Measurements from ENCODE around the gene ECHS1.

Gene ECHS1

DNA sequence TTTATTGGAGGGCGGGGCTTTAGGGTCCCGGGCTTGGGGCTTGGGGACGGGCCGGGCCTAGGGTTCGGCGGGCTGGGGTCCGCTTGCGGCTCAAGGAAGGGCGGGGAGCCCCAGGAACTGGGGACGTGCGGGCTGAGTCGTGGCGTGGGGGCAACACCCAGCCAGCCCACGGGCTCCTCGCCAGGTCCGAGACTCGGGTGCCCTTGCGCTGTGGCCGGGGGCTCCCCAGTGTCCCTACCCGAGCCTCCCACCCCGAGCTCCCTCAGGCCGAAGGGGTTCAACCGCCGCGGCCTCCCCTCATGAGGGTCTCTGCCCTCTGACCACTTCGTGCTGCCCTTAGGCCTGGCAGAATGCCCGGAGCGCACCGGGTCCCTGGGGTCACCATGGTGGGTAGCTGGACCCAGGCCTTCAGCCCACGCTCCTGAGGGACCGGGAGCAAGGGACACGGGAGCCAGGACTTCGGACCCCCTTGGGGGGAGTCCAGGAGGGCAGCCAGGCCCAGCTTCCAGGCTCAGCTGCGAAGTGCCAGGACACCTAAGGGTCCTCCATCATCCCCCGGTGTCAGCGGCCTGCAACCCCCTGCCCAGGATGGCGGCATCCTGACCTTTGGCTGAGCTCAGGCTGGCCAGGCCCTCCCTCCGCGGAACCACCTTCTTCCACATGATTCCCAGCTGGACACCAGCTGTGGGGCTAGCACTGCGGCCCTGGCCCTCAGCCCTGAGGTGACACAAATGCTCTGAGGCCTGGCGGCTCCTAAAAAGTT is 14.8 kb downstream of the ECHS1 start:
- DNase-seq (ENCODE audit: low read depth in 2 of 2) = no peak

DNA sequence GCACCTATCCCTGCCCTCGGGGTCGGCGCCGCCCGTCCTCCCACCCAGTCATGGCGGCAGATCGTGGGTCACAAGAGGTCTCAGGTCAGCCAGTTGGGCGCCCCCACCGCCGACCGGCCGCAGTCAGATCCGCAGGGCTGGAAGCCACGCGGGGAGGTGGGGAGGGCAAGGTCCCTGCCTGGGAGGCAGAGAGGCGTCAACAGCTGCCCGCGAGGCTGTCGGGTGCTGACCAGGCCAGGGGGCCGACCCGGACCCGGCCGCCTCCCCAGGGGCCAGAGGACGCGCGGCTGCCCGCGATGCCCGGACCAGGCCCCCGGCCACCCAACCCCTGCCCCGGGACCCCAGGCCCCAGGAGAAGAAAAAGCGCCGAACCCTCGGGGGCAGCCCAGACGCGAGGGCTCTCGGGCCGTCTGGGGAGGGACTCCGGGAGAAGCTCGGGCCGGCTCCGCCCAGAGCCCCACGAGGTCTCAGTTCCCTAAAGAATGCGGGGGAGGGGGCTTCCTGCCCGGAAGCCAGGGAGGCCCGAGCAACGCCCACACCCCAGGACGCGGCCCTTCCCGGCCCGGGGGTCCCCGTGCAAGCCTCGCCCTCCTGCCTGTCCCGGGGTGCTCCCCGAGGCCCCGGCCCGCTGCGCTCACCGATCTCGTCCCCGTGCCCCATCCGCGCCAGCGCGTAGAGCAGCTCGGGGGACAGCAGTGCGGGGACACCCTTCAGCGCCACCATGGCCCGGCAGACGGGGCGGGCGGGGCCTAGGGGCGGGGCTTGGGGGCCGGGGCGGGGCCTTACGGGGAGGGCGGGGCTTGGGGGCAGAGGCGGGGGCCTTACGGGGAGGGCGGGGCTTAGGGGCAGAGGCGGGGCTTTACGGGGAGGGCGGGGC is 15.6 kb downstream of the ECHS1 start, which contains the start of gene FUOM:
TSS of gene FUOM (minus strand) at position 735 of the 877 bp plus-strand sequence. CDS start at position 723, 12 bp downstream.
- peak; percentile 30 to 49 for DNase-seq (ENCODE audit: low read depth in 2 of 2)

DNA sequence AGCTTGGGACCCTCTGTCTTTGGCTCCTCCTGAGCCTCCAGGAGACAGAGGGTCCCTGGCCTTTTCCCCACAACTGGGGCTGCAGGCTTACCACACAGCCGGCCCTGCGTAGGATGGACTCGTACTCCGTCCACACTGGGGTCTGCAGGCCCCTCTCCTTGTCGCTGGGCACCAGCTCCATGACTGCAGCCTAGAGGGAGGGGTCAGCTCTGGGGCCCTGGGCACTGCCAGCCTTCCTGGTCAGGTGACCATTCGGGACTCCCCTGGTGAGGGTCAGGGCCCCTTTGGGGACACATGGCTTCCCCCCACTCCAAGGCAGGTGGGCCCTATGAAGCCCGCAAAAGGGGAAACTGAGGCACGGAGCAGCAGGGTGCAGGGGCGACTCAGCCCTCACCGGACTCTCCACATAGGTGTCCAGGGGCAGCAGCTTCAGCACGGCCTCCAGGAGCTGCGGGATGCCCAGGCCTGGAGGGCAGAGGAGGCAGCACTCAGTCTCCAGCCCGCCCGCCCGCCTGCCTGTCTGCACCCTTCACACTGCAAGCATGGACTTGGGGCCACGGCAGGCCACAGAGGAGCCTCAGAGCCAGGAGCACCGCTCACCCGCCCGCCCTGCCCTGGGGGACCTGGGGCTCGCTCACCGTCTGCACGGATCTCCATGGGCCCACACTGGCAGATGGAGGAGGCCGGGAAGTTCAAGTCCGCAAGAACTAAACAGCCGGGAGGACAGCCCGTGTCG is 16.4 kb downstream of the ECHS1 start:
- DNase-seq (ENCODE audit: low read depth in 2 of 2) = no peak

DNA sequence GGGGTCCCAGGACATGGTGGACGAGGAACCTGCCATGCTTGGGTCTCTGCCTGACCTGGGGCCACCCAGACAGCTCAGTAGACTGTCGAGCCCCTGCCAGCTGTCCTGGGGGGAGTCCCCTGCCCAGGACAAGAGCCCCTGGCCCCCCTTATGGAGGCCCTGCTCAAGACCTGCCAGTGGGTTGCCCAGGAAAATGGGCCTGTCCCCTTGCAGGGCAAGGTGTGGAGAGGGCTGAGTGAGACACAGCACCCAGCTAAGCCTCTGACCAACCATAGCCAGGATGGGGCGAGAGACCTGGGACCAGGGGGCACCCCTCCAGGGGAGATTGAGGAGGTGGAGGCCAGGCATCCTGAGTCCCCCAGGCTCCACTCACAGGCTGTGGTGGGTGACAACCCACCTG is 17.2 kb downstream of the ECHS1 start:
- DNase-seq (ENCODE audit: low read depth in 2 of 2) = no peak

DNA sequence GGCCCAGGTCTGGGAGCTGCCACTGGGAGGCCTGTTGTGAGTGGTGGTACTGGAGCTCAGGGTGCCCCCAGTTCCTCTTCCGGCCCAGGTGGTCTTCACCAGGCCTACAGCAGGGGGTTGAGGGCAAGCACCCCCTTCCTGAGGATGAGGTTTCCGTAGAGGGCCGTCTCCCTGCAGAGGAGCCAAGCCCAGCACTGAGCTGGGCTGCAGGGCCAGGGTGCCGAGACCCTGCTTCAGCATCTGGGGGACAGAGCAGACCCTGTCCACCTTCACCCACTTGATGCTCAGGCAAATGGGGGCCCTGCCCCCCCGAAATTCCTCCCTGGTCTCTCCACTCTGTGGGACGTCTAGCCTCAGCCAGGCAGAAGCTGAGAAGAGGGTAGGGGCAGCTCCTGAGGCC is 17.9 kb downstream of the ECHS1 start:
- no peak for DNase-seq (ENCODE audit: low read depth in 2 of 2)

DNA sequence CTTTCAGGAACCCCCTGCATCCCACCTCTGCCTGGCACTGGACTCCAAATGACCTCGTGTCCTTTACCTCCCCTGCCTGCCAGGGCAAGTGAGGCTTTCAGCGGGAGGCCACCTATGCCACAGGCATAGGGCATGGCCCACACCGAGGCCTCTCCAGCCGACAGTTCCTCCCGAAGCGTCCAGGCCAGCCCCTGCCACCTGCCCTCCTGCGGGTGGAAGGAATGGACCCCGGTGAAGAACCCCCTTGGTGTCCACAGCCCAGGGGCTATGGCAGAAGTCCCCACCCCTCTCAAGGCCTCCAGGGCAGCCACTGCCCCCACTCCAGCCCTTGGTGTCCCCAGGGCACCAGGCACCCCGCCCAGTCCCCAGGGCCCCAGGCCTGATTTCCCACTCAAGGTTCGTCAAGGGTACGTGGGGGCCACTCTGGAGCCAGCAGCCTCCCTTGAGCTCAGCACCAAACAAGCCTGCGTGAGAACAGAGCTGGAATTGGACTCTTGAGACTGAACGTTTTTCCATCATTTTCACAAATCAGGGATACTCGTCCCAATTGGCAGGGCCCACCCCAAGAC is 18.4 kb downstream of the ECHS1 start:
- no peak for DNase-seq (ENCODE audit: low read depth in 2 of 2)

DNA sequence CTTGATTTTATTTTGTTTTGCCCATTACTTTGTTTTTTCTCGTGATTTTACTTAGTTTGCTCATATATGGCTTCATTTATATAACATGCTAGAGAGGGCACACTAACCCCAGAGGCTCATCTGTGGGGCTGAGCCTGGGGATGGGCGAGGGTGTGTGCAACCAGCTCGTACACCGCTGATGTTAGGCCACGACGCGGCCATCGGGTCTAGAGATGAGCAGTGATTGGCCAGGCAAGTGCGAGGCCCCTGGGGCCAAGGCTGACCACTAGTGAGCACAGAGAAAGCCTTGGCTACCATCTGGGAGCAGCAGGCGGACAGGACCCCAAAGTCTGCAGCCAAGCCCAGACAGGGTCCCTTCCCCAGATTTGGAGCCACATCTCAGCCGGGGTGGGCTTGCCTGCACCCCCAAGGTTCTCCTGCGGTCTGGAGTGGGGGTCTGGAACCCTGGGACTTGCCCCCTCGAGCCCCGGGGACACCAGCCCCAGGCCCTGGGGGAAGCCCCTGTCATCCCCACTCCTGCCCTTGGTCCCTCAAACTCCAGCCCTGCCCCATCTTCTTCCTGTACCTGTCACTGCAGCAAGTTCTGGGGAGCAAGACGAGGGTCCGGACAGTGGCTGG is 19.1 kb downstream of the ECHS1 start:
- DNase-seq (ENCODE audit: low read depth in 2 of 2) = no peak

DNA sequence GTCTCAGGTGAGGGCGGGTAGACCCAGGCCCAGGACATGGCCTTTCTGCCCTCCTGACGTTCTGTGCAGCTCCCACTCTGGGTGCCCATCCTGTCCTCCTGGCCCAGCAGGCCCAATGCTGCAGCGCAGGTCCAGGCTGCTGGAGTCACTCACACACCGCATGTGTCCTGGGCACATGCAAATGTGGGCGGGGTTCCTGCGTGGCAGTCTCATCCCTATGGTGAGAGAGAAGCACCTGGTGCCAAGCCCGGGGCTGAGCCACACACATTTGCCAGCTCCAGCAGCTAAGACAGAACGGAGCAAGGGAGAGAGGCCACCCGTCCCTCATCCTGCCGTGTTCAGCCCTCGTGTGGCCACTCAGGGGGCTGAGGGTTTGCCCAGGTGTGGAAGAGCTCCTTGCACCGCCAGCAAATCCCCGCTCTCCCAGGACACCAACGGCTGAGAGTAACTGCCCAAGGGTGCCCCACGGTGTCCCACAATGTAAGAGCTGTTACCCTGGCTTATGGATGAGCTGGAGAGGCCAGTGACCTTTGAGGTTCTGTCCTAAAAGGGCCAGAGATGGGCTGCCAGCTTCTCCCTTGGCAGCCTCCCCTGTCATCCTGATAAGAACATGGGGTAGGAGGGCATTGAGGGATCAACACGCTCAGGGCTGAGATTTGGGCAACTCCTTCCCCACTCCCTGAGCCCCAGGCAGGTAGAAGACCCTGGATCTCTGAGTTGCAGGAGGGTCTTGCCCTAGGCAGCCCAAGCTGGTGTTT is 19.8 kb downstream of the ECHS1 start:
- no peak for DNase-seq (ENCODE audit: low read depth in 2 of 2)

DNA sequence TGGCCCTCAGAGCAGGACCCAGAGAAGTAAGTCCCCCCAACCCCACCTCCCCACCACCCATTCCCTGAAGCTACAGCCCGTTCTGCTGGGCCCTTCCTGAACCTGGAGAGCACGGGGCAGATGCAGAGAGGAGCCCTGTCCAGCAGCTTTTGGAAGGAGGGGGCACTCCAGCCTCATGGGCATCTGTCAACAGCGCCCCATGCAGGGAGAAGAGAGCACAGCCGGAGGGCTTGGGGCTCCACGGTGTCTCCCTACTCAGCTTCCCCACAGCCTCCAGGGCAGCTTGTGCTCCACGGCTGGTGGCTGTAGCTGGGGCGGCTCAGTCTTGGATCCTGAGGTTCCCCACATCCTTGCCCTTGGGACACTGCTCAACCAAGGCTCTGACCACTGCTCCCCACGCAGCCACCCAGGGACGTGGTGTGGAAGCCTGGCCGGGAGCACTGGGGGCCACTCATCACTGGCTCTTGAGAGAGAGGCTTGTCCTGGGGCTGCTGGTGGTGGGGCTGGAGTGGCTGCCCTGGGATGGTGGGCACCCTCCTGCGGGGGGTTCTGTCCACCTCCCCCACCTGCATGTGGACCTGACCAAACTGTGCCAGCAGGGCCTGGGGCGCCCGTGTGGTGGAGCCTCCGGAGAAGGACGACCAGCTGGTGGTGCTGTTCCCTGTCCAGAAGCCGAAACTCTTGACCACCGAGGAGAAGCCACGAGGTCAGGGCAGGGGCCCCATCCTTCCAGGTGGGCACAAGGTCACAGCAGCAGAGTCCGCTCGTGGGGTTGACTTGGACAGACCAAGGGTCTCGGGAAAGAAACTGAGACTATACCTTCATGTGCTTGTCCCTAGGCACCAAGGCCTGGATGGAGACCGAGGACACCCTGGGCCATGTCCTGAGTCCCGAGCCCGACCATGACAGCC is 21.5 kb downstream of the ECHS1 start:
- DNase-seq (ENCODE audit: low read depth in 2 of 2) = no peak

DNA sequence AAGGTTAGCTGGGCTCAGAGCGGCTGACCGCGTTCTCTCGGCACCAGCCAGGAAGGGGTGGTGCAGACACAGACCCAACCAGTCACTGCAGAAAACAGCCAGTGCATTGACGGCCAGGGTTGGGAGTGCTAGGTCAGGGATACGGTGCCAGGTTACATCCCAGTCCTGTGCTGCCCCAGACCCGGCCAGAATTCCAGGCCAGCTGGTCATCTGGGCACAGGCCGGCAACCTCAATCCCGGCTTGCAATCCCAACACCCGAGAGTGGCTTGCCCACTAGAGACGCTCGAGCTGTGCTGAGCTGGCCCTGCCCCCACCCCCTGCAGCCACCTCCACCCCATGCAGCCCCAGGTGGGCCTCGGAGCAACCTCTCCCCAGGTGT is 22.2 kb downstream of the ECHS1 start:
- no peak for DNase-seq (ENCODE audit: low read depth in 2 of 2)

DNA sequence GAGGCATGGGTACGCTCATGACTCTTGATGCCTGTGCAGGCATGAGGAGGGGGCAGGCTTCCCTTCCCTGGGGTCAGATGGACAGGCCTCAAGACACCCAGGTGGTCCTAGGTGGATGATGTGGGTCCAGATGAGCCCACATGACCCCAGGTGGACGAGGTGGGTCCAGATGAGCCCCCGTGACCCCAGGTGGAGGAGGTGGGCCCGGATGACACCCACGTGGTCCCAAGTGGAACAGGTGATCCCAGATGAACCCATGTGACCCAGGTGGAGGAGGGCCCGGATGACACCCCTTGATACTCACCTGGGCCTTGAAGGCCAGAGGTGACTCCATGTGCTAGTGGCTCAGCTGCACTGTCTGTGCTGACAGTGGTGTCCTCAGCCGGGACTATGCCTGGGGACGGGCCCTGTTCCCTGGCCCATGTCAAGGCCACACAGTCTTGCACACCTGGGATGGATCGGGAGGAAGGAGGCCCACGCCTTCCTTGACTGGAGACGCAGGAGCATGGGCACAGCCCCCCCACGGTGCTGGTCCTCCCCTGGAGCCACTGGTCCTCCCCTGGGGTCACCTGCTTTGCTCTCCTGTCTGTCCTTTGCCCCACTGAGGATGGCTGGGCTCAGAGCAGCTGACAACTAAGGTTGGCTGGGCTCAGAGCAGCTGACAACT is 22.7 kb downstream of the ECHS1 start:
- no peak for DNase-seq (ENCODE audit: low read depth in 2 of 2)

DNA sequence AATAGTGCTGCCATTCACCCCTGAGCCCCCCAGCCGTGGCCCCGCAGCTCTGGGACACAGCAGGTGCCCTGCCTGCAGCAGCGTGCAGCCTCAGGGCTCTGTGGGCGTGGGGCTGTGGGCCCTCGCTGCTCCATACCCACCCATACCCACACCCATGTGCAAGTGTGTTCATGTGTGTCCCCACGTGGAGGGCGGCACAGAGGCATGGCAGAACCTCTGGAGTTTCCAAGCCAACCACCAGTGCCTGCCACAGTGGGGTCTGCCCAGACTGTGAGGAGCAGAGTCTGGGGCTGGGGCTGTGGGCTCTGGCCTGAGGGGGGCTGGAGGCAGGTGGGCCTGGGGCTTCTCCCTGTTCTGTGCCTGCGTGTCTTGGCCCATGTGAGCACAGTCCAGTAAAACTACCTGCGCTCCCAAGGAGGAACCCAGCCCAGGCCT is 23.6 kb downstream of the ECHS1 start:
- DNase-seq (ENCODE audit: low read depth in 2 of 2) = no peak

DNA sequence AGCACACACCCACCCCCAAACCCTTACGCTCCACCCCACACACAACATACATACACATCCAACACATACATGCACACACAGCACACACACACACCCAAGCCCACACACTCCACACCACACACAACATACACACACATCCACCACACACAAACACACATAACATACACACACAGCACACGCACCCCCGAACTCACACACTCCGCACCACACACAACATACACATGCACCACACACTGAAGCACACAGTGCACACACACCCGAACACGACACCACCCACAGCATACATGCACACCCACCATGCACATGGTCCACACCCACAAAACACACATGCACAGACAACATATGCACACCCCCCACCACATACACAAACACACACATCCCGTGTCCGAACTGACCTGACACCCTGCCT is 24.0 kb downstream of the ECHS1 start:
- no peak for DNase-seq (ENCODE audit: low read depth in 2 of 2)

DNA sequence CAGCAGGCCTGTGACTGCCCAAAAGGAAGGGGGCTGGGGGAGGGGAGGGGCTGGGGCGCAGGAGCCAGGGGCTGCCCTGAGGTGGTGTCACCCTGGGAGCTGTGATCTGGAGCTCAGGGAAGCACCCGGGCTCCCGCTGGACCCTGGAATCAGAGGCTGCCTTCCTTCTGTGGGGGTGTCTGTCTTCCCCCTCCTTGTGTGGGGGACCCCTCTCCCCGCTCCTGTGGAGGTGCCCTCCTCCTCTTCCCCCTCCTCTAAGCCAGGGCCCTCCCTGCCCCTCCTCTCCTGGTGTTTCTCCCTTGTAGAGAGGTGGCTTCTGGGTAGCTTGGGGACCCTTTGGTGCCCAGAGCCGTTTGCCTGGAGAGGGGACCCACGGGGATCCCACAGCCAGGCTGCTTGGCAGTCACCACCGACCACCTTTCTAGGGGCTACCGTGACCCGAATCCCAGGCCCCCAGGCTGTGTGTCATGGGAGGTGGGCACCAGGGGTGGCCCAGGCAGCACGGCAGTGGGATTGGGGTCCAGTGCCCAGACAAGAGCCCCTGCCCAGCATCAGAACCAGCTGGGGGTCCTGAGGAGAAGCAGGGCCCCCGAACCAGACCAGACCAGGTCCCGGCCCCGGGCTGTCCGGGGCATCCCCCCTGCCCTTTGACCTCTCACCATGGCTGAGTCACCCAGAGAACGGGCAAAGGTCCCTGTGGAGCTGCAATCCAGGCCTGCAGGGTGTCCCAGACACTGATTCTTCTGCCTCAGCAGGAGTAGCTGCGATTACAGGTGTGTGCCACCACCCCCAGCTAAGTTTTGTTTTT is 25.2 kb downstream of the ECHS1 start:
- DNase-seq (ENCODE audit: low read depth in 2 of 2) = no peak

DNA sequence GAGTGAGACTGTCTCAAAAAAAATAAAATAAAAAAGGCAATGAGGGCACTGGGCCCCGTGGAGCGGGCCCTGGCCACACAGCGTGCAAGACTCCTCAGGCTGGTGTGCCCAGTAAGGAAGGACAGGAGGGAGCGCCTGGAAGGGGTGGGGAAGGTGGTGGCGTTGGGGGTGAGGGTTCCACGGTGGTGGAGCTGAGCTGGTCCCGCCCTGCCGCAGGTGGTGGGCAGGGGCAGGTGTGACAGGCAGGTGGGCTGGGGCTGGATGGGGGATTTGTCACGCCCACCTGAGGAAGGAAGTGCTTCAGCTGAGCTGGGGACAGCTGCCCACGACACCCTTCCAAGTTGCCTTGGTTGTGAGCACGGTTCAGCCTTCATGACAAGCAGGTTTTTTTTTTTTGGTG is 26.7 kb downstream of the ECHS1 start:
- no peak for DNase-seq (ENCODE audit: low read depth in 2 of 2)

DNA sequence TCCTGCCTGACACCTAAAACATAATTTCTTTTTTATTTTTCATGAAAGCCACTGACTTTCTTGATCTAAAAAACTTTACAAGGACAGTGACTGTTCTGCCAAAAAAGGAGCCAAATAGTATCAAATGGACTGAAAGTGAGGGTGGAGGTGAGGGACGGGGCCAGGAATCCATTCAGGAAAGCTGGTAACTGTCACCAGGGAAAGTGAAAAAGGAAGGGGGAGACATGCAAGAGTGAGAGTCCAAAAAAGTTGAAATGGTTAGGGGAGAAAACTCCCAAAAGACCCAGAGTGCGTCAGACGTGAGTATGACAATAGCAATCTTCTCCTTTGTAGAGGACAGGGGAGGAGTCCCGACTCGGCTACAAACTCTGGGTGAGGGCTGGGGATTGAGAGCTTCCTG is 28.9 kb downstream of the ECHS1 start:
- DNase-seq (ENCODE audit: low read depth in 2 of 2) = no peak

DNA sequence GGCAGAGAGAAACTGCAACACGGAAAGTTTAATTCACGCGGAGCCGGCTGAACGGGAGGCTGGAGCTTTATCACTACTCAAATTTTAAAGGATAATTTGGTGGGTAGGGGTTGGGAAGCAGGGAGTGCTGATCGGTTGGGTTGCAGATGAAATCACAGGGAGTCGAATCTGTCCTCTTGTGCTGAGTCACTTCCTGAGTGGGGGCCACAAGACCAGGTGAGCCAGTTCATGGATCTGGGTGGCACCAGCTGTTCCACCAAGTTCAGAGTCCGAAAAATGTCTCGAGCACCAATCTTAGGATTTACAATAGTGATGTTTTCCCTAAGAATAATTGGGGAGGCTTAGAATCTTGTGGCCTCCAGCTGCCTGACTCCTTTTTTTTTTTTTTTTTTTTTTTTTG is 29.6 kb downstream of the ECHS1 start:
- DNase-seq (ENCODE audit: low read depth in 2 of 2) = no peak

DNA sequence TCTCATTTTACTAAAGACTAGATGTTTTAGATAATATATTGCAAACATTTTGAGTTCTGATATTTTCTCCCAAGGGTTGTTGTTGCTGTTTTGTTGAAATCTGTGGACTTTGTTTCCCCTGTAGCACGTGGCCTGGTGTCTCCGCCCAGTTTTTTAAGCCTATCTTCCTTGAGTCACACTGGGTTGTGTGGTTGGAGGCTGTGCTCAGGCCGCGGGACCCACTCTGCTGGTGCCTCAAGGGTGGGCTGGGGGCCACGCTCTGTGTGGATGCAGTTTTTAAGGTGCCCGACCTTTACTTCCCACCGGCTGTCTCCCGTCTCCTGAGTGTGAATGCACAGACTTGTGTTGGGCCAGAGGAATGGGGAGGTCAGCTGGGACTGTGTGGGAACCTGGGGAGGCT is 30.2 kb downstream of the ECHS1 start:
- DNase-seq (ENCODE audit: low read depth in 2 of 2) = no peak

Data from activated CD8-positive, alpha-beta memory T cell treated with anti-CD3 and anti-CD28 coated beads for 4 hours (primary cell).